Measurements from ENCODE around the gene GOLGA3. TPM values are rescaled to one million over a fixed set of nuclear protein-coding genes. Genes with fewer than 3 reads are reported as not detected.
"Not testable (repeated sequence)": the region's sequence is repeated elsewhere in the genome, so short reads cannot be mapped to it uniquely, and the experiment has no call there.

GOLGA3 gene
- 102 and 127 TPM in 2 replicates for total RNA-seq

DNA sequence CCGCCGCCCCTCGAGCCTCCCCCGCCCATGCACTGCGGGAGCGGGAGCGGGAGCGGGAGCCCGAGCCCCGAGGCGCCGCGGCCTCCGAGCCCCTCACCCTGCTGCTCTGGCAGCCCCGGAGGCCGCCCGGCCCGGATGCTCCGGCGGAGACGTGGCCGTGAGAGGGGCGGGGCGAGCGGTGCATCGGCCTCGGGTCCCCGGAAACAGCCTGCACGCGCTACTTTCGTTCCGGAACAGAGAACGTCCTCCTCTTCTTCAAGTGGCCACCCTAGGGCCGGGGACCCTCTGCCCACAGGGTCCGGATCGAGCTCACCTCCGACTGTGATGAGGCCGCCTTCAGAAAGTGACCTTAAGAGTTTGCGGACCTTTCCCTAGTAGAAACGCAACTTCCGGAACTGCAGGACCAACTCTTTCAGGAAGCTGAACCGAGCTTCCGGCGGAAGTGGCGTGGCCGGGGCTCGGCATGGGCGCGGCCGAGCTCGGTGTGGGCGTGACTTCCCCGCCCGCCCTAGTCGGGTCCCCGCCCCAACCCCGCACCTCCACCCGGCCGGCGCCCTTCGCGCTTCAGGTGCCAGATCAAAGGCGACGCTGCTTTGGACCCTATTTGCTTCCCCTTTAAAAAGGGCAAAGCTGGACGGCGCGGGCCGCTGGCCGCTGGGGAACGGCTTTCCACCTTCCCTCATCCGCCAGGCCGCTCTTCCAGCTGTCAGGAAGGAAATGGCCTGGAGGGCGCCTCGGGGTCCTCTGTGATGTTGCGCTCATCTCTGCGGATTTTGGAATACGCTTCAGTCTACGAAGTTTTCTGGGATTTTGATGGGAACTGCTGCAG lies at the start of gene GOLGA3:
Gene GOLGA3, minus strand, starts transcription at position 164 of the 829 bp plus-strand sequence. CDS start 6,741 bp downstream, outside the sequence.
- TF ChIP-seq, protein P1, sequence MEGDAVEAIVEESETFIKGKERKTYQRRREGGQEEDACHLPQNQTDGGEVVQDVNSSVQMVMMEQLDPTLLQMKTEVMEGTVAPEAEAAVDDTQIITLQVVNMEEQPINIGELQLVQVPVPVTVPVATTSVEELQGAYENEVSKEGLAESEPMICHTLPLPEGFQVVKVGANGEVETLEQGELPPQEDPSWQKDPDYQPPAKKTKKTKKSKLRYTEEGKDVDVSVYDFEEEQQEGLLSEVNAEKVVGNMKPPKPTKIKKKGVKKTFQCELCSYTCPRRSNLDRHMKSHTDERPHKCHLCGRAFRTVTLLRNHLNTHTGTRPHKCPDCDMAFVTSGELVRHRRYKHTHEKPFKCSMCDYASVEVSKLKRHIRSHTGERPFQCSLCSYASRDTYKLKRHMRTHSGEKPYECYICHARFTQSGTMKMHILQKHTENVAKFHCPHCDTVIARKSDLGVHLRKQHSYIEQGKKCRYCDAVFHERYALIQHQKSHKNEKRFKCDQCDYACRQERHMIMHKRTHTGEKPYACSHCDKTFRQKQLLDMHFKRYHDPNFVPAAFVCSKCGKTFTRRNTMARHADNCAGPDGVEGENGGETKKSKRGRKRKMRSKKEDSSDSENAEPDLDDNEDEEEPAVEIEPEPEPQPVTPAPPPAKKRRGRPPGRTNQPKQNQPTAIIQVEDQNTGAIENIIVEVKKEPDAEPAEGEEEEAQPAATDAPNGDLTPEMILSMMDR (IDR thresholded peaks at IDR 0.05; ENCODE audit: extremely low read depth, low read depth, low read length), result no peak
- H3K4me1 ChIP-seq (ENCODE audit: insufficient read depth, low read length), result peaks cover 27% of the 10 kb centered on the region
- peaks cover 46% of the 10 kb centered on the region for H3K79me2 ChIP-seq (ENCODE audit: insufficient read depth, low read length)
- peaks cover 42% of the 10 kb centered on the region for H3K36me3 ChIP-seq (ENCODE audit: insufficient read depth, low read length)
- peak within 1 kb of the TSS; percentile 94 for H3K4me2 ChIP-seq (ENCODE audit: insufficient read depth, low read length)
- peaks cover 39% of the 10 kb centered on the region for H4K20me1 ChIP-seq (ENCODE audit: insufficient read depth, low read length)
- H3K4me3 ChIP-seq (ENCODE audit: insufficient read depth, low read length), result peak within 1 kb of the TSS; percentile 95
- H3K27me3 ChIP-seq (ENCODE audit: insufficient read depth, low read length), result no peaks in the 10 kb centered on the region
- no peaks in the 10 kb centered on the region for H3K9me3 ChIP-seq (ENCODE audit: low read depth, low read length)
- DNase-seq (ENCODE audit: insufficient read length, low spot score, missing footprints), result peak; percentile 99
- H3K27ac ChIP-seq (ENCODE audit: low read depth, low read length), result peak within 1 kb of the TSS; percentile 99
- H2AFZ ChIP-seq (ENCODE audit: low read length), result peak within 1 kb of the TSS; percentile 96

DNA sequence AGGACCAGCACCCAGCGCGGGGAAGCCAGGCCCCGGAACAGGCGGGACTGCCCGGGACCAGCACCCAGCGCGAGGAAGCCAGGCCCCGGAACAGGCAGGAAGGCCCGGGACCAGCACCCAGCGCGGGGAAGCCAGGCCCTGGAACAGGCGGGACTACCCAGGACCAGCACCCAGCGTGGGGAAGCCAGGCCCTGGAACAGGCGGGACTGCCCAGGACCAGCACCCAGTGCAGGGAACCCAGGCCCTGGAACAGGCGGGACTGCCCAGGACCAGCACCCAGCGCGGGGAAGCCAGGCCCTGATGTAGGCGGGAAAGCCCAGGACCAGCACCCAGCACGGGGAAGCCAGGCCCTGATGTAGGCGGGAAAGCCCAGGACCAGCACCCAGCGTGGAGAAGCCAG lies 46.0 kb upstream of the GOLGA3 start:
- not testable (repeated sequence) for H3K9me3 ChIP-seq (ENCODE audit: low read depth, low read length); H3K4me2 ChIP-seq (ENCODE audit: insufficient read depth, low read length); H2AFZ ChIP-seq (ENCODE audit: low read length); H3K4me3 ChIP-seq (ENCODE audit: insufficient read depth, low read length); H4K20me1 ChIP-seq (ENCODE audit: insufficient read depth, low read length); H3K27me3 ChIP-seq (ENCODE audit: insufficient read depth, low read length); H3K4me1 ChIP-seq (ENCODE audit: insufficient read depth, low read length); H3K27ac ChIP-seq (ENCODE audit: low read depth, low read length)
- DNase-seq (ENCODE audit: insufficient read length, low spot score, missing footprints), result peak; percentile 35
- peaks cover 58% of the 10 kb centered on the region for H3K36me3 ChIP-seq (ENCODE audit: insufficient read depth, low read length)
- H3K79me2 ChIP-seq (ENCODE audit: insufficient read depth, low read length), result peaks cover 44% of the 10 kb centered on the region

GRCh38 chr12:132874175-132874574 lies 45.5 kb upstream of the GOLGA3 start:
- Histone ChIP-seq H3K4me1 (ENCODE audit: insufficient read depth, low read length) (no peaks in the 10 kb centered on the region), H3K4me2 (ENCODE audit: insufficient read depth, low read length) (no peak overlapping the region), H3K36me3 (ENCODE audit: insufficient read depth, low read length) (peaks cover 58% of the 10 kb centered on the region), H3K27ac (ENCODE audit: low read depth, low read length) (no peak overlapping the region), H3K9me3 (ENCODE audit: low read depth, low read length) (no peaks in the 10 kb centered on the region), H4K20me1 (ENCODE audit: insufficient read depth, low read length) (peaks cover 4% of the 10 kb centered on the region), H2AFZ (ENCODE audit: low read length) (no peak overlapping the region), H3K27me3 (ENCODE audit: insufficient read depth, low read length) (no peaks in the 10 kb centered on the region), H3K79me2 (ENCODE audit: insufficient read depth, low read length) (peaks cover 43% of the 10 kb centered on the region), H3K4me3 (ENCODE audit: insufficient read depth, low read length) (no peak overlapping the region)
- DNase-seq (ENCODE audit: insufficient read length, low spot score, missing footprints), result no peak
- TF ChIP-seq, protein P1 (IDR thresholded peaks at IDR 0.05; ENCODE audit: extremely low read depth, low read depth, low read length), result no peak

DNA sequence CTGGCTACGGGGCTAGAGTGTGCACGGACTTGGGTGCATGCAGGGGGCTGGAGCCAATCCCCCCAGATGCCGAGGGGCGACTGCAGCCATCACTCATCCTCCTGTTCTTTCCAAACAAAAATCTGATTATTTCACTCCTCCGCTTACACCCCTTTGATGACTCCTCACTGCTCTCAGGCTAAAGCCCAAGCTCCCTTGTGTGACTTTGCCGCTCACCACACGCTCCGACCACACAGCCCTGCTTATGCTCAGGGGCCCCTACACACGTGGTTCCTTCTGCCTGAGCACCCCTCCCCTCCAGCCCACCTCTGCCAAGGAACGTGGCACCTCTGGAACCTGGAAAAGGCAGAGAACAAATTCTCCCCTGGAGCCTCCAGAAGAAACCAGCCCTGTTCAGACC lies 45.1 kb upstream of the GOLGA3 start:
- Histone ChIP-seq H3K4me1 (ENCODE audit: insufficient read depth, low read length) (no peaks in the 10 kb centered on the region), H3K27me3 (ENCODE audit: insufficient read depth, low read length) (no peaks in the 10 kb centered on the region), H2AFZ (ENCODE audit: low read length) (no peak overlapping the region), H4K20me1 (ENCODE audit: insufficient read depth, low read length) (peaks cover 4% of the 10 kb centered on the region), H3K4me2 (ENCODE audit: insufficient read depth, low read length) (no peak overlapping the region), H3K36me3 (ENCODE audit: insufficient read depth, low read length) (peaks cover 58% of the 10 kb centered on the region), H3K27ac (ENCODE audit: low read depth, low read length) (no peak overlapping the region), H3K9me3 (ENCODE audit: low read depth, low read length) (no peaks in the 10 kb centered on the region), H3K79me2 (ENCODE audit: insufficient read depth, low read length) (peaks cover 41% of the 10 kb centered on the region), H3K4me3 (ENCODE audit: insufficient read depth, low read length) (no peak overlapping the region)
- TF ChIP-seq, protein P1 (IDR thresholded peaks at IDR 0.05; ENCODE audit: extremely low read depth, low read depth, low read length), result no peak
- peak; percentile 49 for DNase-seq (ENCODE audit: insufficient read length, low spot score, missing footprints)
